PC-3 (cell line): ENCODE measurements around the gene GPR132. TPM values are rescaled to one million over a fixed set of nuclear protein-coding genes. Genes with fewer than 3 reads are reported as not detected.

Experiments used
- ATAC-seq: fragments of 200-7000 bp; cut with Tn5 transposase; 2 replicates; pipeline ENCODE4 v1.9.1; 2020; ENCODE audit warnings: mild to moderate bottlenecking, moderate library complexity
- BruUV-seq: library from RNA; stranded (reverse); fragments of 400-500 nt; replicated peaks from 2 replicates; lab custom pipeline; 2021; lab: Mats Ljungman, UMichigan
- CTCF ChIA-PET: fragments of 300-600 bp; sonication (Branson Sonifier 250); formaldehyde crosslinking; loops from one replicate; lab custom pipeline; 2022; ENCODE audit warnings: antibody characterized with exemption; lab: Charles Lee
- POLR2A ChIA-PET: fragments of 300-600 bp; sonication (Branson Sonifier 250); formaldehyde crosslinking; loops from one replicate; lab custom pipeline; 2022; ENCODE audit warnings: antibody characterized with exemption; ENCODE audit not compliant: unreplicated experiment; lab: Charles Lee
- DNase-seq: peaks from one replicate; pipeline ENCODE4 v3.0.0-alpha.2; 2015
- H2AFZ ChIP-seq: fragments of 300-600 bp; sonication (generic); 2 replicates; pipeline ENCODE4 v1.6.0; 2016; ENCODE audit warnings: antibody characterized with exemption, low read length
- H3F3A ChIP-seq: fragments of 300-600 bp; sonication (generic); one replicate; pipeline ENCODE4 v1.6.0; 2017; ENCODE audit warnings: antibody characterized with exemption, low read length, control low read depth, mild to moderate bottlenecking; ENCODE audit not compliant: unreplicated experiment
- H3K27ac ChIP-seq: fragments of 300-600 bp; sonication (generic); 2 replicates; pipeline ENCODE4 v1.5.1; 2016; ENCODE audit warnings: mild to moderate bottlenecking, low read length
- H3K27me3 ChIP-seq: fragments of 300-600 bp; sonication (generic); 2 replicates; pipeline ENCODE4 v1.6.1; 2016; ENCODE audit warnings: low read length, mixed read lengths
- H3K36me3 ChIP-seq: fragments of 300-600 bp; sonication (generic); 2 replicates; pipeline ENCODE4 v1.6.1; 2016; ENCODE audit warnings: low read depth, mixed run types, low read length, mixed read lengths
- H3K4me1 ChIP-seq: fragments of 300-600 bp; sonication (generic); 2 replicates; pipeline ENCODE4 v1.5.1; 2016; ENCODE audit warnings: low read length; ENCODE audit not compliant: insufficient read depth
- H3K4me2 ChIP-seq: fragments of 300-600 bp; sonication (generic); 2 replicates; pipeline ENCODE4 v1.6.0; 2016; ENCODE audit warnings: low read length
- H3K4me3 ChIP-seq: fragments of 300-600 bp; sonication (generic); 2 replicates; pipeline ENCODE4 v1.5.1; 2016; ENCODE audit warnings: mild to moderate bottlenecking, low read length, mixed read lengths
- H3K79me2 ChIP-seq: fragments of 300-600 bp; sonication (generic); 2 replicates; pipeline ENCODE4 v1.6.1; 2017; ENCODE audit warnings: low read length, mixed read lengths
- H3K9ac ChIP-seq: fragments of 300-600 bp; sonication (generic); 2 replicates; pipeline ENCODE4 v1.6.0; 2016; ENCODE audit warnings: mild to moderate bottlenecking, low read length
- H3K9me2 ChIP-seq: fragments of 300-600 bp; sonication (generic); replicated peaks from 2 replicates; pipeline ENCODE4 v1.6.1; 2016; ENCODE audit warnings: mixed run types, low read length, mixed read lengths
- H3K9me3 ChIP-seq: fragments of 300-600 bp; sonication (generic); 2 replicates; pipeline ENCODE4 v1.6.1; 2016; ENCODE audit warnings: low read length, mixed read lengths
- H4K20me1 ChIP-seq: fragments of 300-600 bp; sonication (generic); 2 replicates; pipeline ENCODE4 v1.6.1; 2016; ENCODE audit warnings: low read length, mixed read lengths
- EZH2 ChIP-seq: fragments of 300-600 bp; sonication (generic); IDR thresholded peaks from one replicate; pipeline ENCODE4 v1.6.1; 2017; ENCODE audit warnings: antibody characterized with exemption, mild to moderate bottlenecking, low read length; ENCODE audit not compliant: unreplicated experiment
- EZH2phosphoT487 ChIP-seq: fragments of 300-600 bp; sonication (generic); IDR thresholded peaks from 2 replicates; pipeline ENCODE4 v1.6.1; 2018; ENCODE audit warnings: mild to moderate bottlenecking, antibody characterized with exemption, low read length, borderline replicate concordance
- intact Hi-C: fragments of 100-400 bp; cut with micrococcal nuclease; formaldehyde crosslinking; loops from 2 replicates; pipeline ENCODE4 v1.9.0; 2023
- total RNA-seq: library from RNA; depleted of rRNA; stranded (reverse); fragments of >200 nt; gene quantifications from 2 replicates; pipeline ENCODE4 v1.2.3, GENCODE V29; 2014
- TF ChIP-seq, protein P1 (sequence below): fragments of 300-600 bp; sonication (generic); conservative IDR thresholded peaks from 2 replicates; pipeline ENCODE4 v1.5.1; 2017; ENCODE audit warnings: antibody characterized with exemption, low read depth, mild to moderate bottlenecking, low read length

Gene GPR132
- total RNA-seq, 1 experiment from 2014 or later = 0.04 TPM

DNA sequence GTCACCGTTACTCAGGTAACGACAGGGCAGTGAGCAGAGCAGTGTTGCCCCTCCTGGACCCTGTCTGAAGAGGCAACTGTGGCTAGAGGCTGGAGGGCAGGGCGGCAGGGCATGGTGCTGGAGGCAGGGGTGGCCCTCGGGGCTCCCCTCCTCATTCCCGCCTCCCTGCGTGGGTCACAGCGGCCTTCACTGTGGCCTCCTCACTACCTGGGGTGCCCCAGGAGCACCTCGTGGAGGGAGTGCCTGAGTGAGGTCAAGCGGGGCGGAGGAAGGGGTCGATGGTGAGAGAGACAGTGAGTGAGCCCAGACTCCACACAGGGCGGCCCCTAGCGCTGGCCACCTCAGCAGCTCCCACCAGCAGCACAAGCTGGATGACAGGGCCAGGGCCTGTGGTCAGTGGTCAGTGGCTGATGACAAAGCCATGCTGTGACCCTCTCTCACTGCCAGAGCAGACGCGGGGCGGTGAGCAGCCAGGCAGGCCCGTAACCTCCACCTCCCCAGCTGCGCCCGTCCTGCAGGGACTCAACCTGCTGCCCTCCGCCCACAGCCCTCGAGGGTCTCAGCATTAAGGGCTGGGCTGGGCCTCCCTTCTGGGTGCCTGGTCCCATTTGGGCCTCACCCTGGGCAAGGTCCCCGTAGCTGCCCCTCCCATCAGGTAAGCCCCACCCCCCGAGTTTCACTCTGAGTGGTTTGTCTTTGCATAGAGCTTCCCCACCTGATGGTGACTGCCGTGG is 17.8 kb downstream of the GPR132 start:
- POLR2A ChIA-PET = no interaction called here
- TF ChIP-seq, protein P1, sequence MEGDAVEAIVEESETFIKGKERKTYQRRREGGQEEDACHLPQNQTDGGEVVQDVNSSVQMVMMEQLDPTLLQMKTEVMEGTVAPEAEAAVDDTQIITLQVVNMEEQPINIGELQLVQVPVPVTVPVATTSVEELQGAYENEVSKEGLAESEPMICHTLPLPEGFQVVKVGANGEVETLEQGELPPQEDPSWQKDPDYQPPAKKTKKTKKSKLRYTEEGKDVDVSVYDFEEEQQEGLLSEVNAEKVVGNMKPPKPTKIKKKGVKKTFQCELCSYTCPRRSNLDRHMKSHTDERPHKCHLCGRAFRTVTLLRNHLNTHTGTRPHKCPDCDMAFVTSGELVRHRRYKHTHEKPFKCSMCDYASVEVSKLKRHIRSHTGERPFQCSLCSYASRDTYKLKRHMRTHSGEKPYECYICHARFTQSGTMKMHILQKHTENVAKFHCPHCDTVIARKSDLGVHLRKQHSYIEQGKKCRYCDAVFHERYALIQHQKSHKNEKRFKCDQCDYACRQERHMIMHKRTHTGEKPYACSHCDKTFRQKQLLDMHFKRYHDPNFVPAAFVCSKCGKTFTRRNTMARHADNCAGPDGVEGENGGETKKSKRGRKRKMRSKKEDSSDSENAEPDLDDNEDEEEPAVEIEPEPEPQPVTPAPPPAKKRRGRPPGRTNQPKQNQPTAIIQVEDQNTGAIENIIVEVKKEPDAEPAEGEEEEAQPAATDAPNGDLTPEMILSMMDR = no peak
- TF ChIP-seq EZH2 (no peak), EZH2phosphoT487 (no peak)
- DNase-seq (no peak), ATAC-seq (no peak)
- Histone ChIP-seq H3K4me2 (no peak overlapping the region), H3K4me3 (no peak overlapping the region), H3K9me3 (no peaks in the 10 kb centered on the region), H3F3A (no peaks in the 10 kb centered on the region), H3K4me1 (no peaks in the 10 kb centered on the region), H3K9me2 (no peaks in the 10 kb centered on the region), H3K9ac (no peak overlapping the region), H2AFZ (no peak overlapping the region), H3K27ac (no peak overlapping the region), H3K79me2 (no peaks in the 10 kb centered on the region), H4K20me1 (no peaks in the 10 kb centered on the region), H3K27me3 (no peaks in the 10 kb centered on the region), H3K36me3 (no peaks in the 10 kb centered on the region; the same call in 1 of the 2 replicates)
- CTCF ChIA-PET = interaction anchor here (0.5 kb wide), 1 partner anchor 119 kb away, joined by 8 read pairs; no protein-coding TSS in a partner anchor
- BruUV-seq = no TSS peak
- intact Hi-C loops = no loop called here

- no peak for DNase-seq
- intact Hi-C loops = no loop called here
- Histone ChIP-seq H3K79me2 (no peaks in the 10 kb centered on the region), H3K9me3 (no peaks in the 10 kb centered on the region), H3F3A (no peaks in the 10 kb centered on the region), H3K4me1 (no peaks in the 10 kb centered on the region), H2AFZ (no peak overlapping the region), H3K9me2 (no peaks in the 10 kb centered on the region), H3K4me2 (no peak overlapping the region), H3K27me3 (no peaks in the 10 kb centered on the region), H3K4me3 (no peak overlapping the region), H3K36me3 (no peaks in the 10 kb centered on the region; the same call in 1 of the 2 replicates), H4K20me1 (no peaks in the 10 kb centered on the region), H3K27ac (no peak overlapping the region), H3K9ac (no peak overlapping the region)
- ATAC-seq = no peak
- ChIA-PET CTCF (interaction anchor here (0.8 kb wide), 1 partner anchor 29 kb away, joined by 6 read pairs; no protein-coding TSS in a partner anchor), POLR2A (no interaction called here)
- TF ChIP-seq, protein P1 = no peak
- TF ChIP-seq EZH2phosphoT487 (no peak), EZH2 (no peak)
- no TSS peak for BruUV-seq
These were observed 18.3 kb downstream of the GPR132 start for GRCh38 chr14:105046891-105047282.
